Measurements from ENCODE around the gene CAVIN1. TPM values are rescaled to one million over a fixed set of nuclear protein-coding genes. Genes with fewer than 3 reads are reported as not detected.
"Not testable (repeated sequence)": the region's sequence is repeated elsewhere in the genome, so short reads cannot be mapped to it uniquely, and the experiment has no call there.

CAVIN1 gene
- total RNA-seq, 4 donors from 2014 or later, result 619 to 1,181 (median 1,019) TPM

GRCh38 chr17:42456223-42457106, 33.4 kb upstream of the CAVIN1 start:
- Histone ChIP-seq H3K27ac (replicated peaks in 1 of 4) (peak overlapping the region; percentile 73 to 98 (median 97)), H3K4me3 (peak overlapping the region in 2 of 4 donors; percentile 2 to 6), H3K27me3 (no peaks in the 10 kb centered on the region), H3K4me1 (peaks cover 22 to 43% (median 38%) of the 10 kb centered on the region in 4 donors), H3K36me3 (peaks cover 0 to 7% (median under 1%) of the 10 kb centered on the region in 4 donors), H3K9me3 (no peaks in the 10 kb centered on the region)
- 58% methylated on average over 5 of the region's 5 CpGs for WGBS
- DNase-seq (ENCODE audit: extremely low spot score), result no peak
- intact Hi-C loops (cut with DNase I), result loop anchor here (5.0 kb wide), 1 partner anchor 34 kb away; the partner anchor contains the start of gene CAVIN1
- TF ChIP-seq EP300 (IDR thresholded peaks at IDR 0.05) (no peak), POLR2AphosphoS5 (IDR thresholded peaks at IDR 0.05) (peak; percentile 14 to 16), POLR2A (IDR thresholded peaks at IDR 0.05; ENCODE audit: low read depth) (no peak), CTCF (IDR thresholded peaks at IDR 0.05) (no peak)

- H3K27ac ChIP-seq (replicated peaks in 1 of 4); H3K27me3 ChIP-seq; H3K36me3 ChIP-seq; H3K4me3 ChIP-seq; H3K9me3 ChIP-seq; DNase-seq (ENCODE audit: extremely low spot score): not testable (repeated sequence)
- peaks cover 9 to 28% (median 25%) of the 10 kb centered on the region in 4 donors for H3K4me1 ChIP-seq
- intact Hi-C loops (cut with DNase I), result loop anchor here (5.0 kb wide), 1 partner anchor 33 kb away; the partner anchor contains the start of gene CAVIN1
- 88% methylated on average over 6 of the region's 6 CpGs for WGBS
Observed at GRCh38 chr17:42454987-42455386, 31.9 kb upstream of the CAVIN1 start.

GRCh38 chr17:42453439-42453838, 30.4 kb upstream of the CAVIN1 start:
- H3K4me3 ChIP-seq, result no peak overlapping the region
- no peak for DNase-seq (ENCODE audit: extremely low spot score)
- no peaks in the 10 kb centered on the region for H3K36me3 ChIP-seq
- no peak for TF ChIP-seq POLR2AphosphoS5 (IDR thresholded peaks at IDR 0.05)
- no peak for TF ChIP-seq EP300 (IDR thresholded peaks at IDR 0.05)
- no peak for TF ChIP-seq POLR2A (IDR thresholded peaks at IDR 0.05; ENCODE audit: low read depth)
- no peak for TF ChIP-seq CTCF (IDR thresholded peaks at IDR 0.05)
- no peaks in the 10 kb centered on the region for H3K27me3 ChIP-seq
- H3K27ac ChIP-seq (replicated peaks in 1 of 4), result no peak overlapping the region
- intact Hi-C loops (cut with DNase I), result no loop called here
- WGBS, result 30% methylated on average over 2 of the region's 2 CpGs
- H3K9me3 ChIP-seq, result no peaks in the 10 kb centered on the region
- H3K4me1 ChIP-seq, result peaks cover 4 to 27% (median 17%) of the 10 kb centered on the region in 4 donors

- H3K27me3 ChIP-seq; H3K9me3 ChIP-seq; H3K4me3 ChIP-seq; DNase-seq (ENCODE audit: extremely low spot score); H3K27ac ChIP-seq (replicated peaks in 1 of 4); H3K36me3 ChIP-seq; H3K4me1 ChIP-seq; intact Hi-C loops (cut with DNase I): not testable (repeated sequence)
- WGBS, result 75% methylated on average over 5 of the region's 5 CpGs
Observed at GRCh38 chr17:42451270-42451669, 28.2 kb upstream of the CAVIN1 start.

- H3K4me1 ChIP-seq; intact Hi-C loops (cut with DNase I); H3K4me3 ChIP-seq; DNase-seq (ENCODE audit: extremely low spot score); H3K36me3 ChIP-seq; H3K9me3 ChIP-seq; H3K27ac ChIP-seq (replicated peaks in 1 of 4); H3K27me3 ChIP-seq: not testable (repeated sequence)
- no CpG with 5 or more reads among the region's 2 CpGs for WGBS
Observed at GRCh38 chr17:42449838-42450237, 26.8 kb upstream of the CAVIN1 start.

GRCh38 chr17:42449176-42449575, 26.1 kb upstream of the CAVIN1 start:
- H3K4me3 ChIP-seq; DNase-seq (ENCODE audit: extremely low spot score); H3K27ac ChIP-seq (replicated peaks in 1 of 4); H3K27me3 ChIP-seq; H3K36me3 ChIP-seq; intact Hi-C loops (cut with DNase I); H3K9me3 ChIP-seq; H3K4me1 ChIP-seq: not testable (repeated sequence)
- 96% methylated on average over 6 of the region's 27 CpGs for WGBS

- intact Hi-C loops (cut with DNase I), result no loop called here
- Histone ChIP-seq H3K27ac (replicated peaks in 1 of 4) (no peak overlapping the region), H3K27me3 (no peaks in the 10 kb centered on the region), H3K4me1 (peaks cover 0 to 6% (median under 1%) of the 10 kb centered on the region in 4 donors), H3K4me3 (no peak overlapping the region), H3K36me3 (no peaks in the 10 kb centered on the region), H3K9me3 (no peaks in the 10 kb centered on the region)
- no peak for DNase-seq (ENCODE audit: extremely low spot score)
- WGBS, result 38% methylated on average over 5 of the region's 5 CpGs
- TF ChIP-seq POLR2A (IDR thresholded peaks at IDR 0.05; ENCODE audit: low read depth) (no peak), POLR2AphosphoS5 (IDR thresholded peaks at IDR 0.05) (no peak), CTCF (IDR thresholded peaks at IDR 0.05) (no peak), EP300 (IDR thresholded peaks at IDR 0.05) (no peak)
Observed at GRCh38 chr17:42442196-42442565, 19.1 kb upstream of the CAVIN1 start.
